Measurements from ENCODE around the gene SPOPL.
"Not testable (repeated sequence)": the region's sequence is repeated elsewhere in the genome, so short reads cannot be mapped to it uniquely, and the experiment has no call there.

SPOPL gene

DNA sequence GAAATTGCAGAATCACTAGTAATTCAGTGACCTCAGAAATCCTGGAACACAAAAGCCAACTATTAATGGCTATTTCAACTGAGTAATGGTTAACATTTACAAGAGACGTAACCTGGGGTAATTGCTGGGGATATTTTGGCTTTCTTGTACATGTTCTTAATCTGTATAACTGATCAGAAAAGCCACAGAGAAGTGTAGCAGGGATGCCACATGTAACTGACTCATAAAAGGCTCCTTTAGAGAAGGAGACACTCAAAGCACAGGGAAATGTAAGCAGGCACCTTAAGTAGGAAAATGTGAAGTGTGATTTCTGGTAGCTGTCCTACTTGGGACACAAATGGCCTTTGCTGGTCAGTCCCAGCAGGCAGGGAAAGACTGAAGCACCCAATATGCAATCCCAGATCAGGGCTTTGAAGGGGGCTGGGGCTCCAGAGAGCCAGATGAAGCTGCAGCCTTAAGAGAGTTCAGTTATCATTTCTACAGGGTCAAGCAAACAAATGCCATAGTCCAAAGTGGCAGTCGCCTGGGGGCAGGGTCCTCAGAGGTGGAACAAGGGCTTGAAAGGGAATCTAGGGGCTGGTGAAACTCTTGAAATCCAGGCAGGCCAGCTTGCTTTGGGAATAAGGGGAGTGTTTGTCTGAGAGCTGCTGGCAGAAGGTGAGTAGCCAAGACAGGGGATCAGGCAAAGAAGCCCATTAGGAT is 7.2 kb upstream of the SPOPL start:
- no peak for DNase-seq

DNA sequence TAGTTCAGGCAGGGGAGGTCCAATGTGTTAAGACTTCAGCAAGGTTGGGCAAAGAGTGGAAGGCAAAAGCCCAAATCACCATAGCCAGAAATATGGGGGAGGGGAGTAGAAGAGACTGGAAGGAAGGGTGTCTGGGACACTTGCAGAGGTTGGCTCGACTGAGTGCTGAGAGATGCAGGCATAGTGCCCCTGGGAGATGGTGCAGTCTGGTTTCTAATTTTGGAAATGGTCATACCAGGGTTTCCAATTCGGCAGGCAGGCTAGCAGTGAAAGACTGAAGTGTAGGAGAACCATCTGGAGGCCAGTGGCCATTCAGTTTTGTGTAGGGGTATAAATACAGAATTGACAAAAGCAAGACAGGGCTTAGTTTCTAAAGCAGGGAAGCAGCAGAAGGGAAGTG is 6.2 kb upstream of the SPOPL start:
- no peak for DNase-seq

DNA sequence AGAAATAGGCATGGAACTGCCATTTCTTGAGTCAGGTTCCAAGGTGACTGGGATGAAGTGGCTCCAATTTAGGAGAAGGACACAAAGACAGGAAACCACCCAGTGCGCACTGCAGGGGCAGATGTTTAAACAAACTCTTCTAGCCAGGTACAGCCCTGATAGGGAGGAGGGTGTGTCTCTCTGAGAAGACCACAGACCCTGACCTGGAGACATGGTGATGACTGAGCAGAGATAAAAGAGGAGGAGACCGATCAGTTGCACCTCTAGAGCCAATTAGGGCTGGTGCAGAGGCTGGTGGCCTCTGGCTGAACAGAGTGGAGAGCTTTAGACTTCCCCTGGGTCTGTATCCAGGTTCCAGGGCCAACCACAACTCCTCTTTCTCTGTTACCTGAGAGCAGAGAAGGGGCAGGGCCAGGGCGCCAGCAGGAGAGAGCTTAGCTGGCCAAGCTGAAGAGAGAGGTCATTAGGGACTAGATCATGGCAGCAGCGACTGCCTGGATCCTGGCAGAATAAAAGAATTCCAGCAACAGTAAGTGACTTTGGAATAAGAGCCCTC is 5.4 kb upstream of the SPOPL start:
- DNase-seq: no peak

DNA sequence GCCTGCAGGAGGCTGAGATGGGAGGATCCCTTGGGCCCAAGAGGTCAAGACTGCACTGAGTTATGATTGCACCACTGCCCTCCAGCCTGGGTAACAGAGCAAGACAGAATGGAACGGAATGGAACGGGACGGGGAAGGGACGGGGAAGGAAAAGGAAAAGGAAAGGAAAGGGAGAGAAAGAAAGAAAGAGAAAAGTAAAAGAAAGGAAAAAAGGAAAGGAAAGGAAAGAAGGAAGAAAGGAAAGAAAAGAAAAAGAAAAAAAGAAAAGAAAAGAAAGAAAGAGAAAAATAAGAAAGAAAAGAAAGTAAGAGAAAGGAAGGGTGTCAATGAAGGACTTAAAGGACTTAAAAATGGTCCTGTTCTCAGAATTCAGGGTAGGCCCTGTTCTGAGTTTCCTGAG is 4.3 kb upstream of the SPOPL start:
- DNase-seq: no peak

DNA sequence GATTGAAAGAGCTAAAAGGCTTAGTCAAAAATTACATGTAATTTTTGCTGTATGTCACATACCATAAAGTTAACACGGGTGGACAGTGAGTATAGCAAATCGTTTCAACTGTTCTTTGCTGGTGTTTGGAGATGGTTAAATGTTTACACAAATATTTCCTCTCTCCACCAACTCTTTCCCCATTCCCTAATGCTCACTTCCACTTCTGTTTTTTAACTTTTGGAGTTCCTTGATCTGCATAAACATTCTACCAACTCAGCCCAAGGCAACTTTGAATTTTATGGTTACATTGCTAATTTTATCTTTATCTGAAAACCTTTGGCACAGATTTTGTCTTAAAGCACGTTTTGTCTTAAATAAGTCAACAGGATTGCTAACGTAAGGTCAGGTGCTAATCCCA is 1.9 kb upstream of the SPOPL start:
- peak; percentile 59 for DNase-seq

DNA sequence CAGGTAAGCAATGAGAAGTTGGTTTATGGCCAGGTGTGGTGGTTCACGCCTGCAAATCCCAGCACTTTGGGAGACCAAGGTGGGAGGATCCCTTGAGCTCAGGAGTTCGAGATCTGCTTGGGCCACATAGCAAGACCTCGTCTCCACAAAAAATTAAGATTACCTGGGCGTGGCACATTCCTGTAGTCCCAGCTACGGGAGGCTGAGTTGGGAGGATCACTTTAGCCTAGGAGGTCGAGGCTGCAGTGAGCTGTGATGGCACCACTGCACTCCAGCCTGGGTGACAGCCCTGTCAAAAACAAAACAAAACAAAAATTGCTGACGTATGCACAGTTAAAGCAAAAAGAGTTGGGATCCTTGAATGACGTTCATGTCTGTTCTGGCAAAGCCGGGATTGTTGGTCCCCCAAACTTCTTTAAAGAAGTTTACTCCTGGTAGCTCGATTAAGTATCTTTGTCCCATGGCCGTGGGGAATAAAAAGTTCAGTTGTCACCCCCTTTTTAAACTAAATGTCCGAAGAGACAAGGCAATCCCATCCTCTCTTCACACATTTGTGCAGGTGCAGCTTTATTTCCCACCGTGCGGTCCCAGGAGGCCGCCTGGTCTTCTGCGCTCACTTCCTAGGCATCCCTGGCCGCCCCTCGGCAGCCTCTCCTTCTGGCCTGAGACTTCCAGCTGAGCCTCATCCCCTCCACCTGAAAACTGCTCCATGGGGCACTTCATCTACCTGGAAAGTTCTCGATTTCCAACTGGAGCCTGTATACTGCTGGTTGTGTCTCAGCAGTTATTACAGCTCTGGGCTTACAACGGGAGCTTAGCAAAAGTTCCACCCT is 762 bp upstream of the SPOPL start:
- DNase-seq: no peak

DNA sequence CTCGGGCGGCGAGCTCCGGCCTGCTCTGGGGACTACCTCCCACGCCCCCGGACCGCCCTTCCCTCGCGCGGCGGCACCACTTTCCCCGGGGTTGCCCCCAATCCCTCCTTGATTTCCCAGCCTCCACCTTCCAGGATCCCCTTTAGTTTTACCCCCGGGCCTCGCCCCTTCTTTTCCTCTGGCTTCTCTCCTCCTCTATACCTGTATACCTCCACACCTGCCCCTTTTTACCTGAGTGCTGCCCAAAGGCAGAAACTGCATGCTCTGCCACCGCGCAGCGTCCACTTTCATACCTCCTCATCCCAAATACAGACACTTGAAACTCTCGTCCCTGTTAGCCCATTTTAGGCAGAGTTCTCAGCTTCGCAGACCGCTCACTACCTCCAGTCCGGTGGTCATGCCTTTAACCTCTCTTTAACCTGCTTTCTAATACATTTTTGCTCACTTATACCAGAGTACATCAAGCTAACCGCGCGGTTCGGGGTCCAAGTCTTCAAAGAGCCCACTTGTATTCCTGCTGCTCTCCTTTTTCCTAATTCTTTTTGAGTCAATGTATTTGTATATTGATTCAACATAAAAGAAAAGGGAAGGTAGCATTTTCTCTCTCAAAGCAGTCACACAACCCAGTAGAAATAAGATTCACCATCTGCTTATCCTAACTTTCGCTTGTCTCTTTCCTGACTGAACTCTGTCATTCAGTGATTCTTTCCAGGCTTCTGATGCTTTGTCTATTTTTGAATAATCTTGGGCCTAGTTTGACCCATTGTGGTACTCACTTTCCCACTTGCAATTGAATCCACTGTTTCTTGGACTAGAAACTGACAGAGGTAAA is 901 bp downstream of the SPOPL start:
- no peak for DNase-seq

DNA sequence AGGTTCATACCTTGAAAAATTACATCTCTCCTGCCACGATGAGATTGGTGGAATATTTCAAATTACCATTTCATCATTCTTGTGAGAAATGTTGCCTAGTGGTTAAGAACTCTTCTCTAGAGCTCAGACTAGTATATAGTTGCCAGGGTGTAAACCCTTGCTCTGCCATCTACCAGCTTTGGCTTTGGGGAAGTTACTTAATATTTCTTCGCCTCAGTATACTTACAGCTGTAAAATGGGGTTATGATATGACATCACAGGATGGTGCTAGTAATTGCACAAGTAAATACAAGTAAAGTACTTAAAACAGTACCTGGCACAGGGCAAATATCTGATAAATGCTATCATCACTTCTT is 1.5 kb downstream of the SPOPL start:
- DNase-seq: peak; percentile 84

DNA sequence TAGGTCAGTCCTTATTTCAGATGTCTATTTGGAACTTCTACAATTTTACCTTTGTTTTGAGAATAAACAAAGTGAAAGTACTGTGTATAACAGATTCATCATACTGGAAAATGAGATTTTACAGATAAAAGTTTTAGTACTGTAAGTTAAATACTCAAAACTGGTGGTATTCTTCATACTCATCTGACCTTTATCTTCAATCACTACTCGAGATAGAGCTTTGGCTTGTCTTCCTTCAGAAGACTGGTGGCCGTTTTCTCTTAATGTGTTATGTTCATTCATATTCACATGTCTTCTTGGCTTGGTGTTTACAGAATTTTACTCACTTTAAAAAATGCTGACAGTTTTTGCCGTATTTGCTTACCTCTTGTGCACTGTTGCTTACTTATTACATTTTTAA is 2.1 kb downstream of the SPOPL start:
- DNase-seq: no peak

DNA sequence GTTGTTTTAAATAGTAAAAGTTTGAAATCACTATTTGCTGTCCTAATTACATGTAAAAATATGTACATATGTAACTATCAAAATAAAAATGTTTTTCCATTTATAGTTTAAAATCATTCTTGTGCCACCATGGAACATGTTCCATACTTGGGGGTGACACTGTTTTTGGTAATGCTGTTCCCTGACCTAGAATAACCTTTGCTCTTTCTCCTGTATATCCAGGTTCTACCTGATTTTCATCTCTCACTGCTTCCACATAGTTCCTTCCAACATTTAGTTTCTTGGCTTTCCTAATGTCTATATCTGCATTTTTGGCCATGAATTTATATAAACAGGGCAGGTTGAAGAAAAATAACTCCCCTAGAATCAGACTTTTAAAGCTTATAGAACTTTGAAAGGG is 2.5 kb downstream of the SPOPL start:
- DNase-seq: no peak

DNA sequence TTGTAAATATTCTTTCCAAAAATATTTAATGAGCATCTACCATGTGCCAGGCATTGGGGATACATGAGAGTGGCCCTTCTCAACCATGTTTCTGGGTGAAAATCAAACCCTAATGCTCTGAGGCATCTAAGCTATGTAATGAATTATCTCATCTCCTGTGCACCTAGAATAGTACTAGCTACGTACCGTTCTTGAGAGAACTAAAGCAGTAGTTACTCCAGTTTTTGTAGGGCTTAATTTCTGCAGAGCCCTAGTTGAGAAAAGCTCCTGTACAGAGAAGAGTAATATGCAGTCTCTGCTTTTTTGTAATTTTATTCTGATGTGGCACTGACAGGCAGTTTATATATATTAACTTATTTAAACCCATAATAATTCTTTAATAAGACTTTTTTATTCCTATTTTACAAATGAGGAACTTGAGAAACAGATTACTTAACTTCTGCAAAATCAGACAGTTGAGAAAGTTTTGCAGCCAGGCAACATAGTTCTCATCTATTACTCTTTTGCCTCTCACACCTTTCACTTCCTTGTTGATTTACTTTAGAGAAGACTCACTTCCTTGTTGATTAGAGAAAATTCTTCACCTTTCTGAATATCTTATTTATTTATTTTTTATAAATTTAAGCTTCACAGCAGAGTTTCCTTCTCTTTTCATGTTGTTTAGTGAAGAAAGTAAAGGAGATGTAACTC is 3.1 kb downstream of the SPOPL start:
- peak; percentile 92 for DNase-seq

DNA sequence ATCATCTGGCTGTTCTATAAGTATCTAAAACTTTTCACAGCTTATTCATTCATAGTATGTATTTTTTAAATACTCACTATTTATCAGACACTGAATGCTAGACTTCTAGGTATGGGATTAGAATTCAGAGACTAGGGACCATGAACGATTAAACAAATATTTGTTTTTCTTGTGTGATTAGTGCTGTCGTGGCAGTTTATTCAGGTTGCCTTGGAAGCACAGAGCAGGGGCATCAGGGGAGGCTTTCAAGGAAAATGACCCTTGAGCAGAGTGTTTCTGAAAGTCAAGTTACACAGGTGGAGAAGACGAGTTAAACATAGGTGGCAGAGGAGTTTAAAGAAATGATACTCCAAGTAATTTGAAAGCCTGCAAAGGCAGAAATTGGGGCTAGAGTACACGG is 5.7 kb downstream of the SPOPL start:
- no peak for DNase-seq

DNA sequence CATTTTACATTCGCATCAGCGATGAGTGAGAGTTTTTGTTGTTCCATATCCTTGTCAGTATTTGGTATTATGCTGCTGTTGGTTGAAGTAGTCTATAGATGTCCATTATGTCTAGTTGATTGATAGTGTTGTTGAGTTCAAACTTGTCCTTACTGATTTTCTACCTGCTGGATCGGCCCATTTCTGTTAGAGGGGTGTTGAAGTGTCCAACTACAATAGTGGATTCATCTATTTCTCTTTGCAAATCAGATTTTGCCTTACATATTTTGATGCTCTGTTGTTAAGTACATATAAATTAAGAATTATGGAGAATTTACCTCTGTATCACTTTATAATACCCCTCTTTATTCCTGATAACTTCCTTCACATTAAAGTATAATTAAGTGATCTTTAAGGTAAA is 8.7 kb downstream of the SPOPL start:
- DNase-seq: no peak

DNA sequence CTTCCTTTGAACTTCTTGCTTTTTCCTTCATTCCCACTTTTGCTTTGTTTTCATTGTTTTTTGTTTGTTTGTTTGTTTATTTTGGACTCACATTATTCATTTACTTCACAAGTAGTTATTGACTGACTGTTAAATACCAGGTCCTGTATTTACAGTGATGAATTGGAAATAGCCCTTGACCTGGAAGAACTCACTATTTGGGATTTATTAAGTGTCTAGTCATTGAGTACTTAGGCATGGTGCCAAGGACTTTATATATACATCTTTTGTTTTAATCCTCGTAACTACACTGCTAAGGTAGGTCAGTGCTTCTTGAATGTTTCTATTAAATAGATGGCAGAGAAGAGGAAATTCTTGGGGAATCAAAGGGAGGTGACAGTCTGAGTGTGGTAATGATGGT is 11.1 kb downstream of the SPOPL start:
- DNase-seq: no peak

DNA sequence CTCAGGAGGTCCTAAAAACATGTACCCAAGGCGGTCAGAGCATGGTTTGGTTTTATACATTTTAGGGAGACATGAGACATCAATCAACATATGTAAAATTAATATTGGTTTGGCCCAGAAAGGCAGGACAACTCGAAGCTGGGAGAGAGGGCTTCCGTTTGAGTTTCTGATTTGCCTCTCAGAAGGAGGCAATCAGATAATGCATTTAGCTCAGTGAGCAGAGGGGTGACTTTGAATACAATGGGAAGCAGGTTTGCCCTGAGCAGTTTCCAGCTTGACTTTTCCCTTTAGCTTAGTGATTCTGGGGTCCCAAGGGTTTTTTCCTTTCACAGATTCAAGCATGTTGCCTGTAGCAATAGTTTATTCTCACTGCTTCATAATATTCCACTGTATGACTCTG is 12.6 kb downstream of the SPOPL start:
- DNase-seq: no peak

DNA sequence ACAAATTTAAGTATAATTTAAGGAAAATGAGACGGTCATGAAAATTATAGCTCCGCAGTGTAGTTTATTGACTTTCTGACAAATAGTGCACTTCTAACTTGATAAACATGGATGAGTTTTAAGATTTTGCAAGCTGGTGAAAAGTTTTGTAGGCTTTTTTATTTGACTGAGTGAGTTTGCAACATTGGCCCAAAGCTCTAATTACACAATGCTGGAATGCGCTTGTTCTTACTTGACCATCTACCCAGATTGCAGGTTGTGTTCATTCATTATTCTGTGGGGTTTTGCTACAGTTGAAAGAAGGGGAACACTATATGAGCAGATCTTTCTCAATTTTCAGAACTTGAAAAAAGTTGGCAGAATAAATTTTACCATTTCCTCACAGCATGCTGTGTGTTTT is 13.5 kb downstream of the SPOPL start:
- DNase-seq: peak; percentile 77

DNA sequence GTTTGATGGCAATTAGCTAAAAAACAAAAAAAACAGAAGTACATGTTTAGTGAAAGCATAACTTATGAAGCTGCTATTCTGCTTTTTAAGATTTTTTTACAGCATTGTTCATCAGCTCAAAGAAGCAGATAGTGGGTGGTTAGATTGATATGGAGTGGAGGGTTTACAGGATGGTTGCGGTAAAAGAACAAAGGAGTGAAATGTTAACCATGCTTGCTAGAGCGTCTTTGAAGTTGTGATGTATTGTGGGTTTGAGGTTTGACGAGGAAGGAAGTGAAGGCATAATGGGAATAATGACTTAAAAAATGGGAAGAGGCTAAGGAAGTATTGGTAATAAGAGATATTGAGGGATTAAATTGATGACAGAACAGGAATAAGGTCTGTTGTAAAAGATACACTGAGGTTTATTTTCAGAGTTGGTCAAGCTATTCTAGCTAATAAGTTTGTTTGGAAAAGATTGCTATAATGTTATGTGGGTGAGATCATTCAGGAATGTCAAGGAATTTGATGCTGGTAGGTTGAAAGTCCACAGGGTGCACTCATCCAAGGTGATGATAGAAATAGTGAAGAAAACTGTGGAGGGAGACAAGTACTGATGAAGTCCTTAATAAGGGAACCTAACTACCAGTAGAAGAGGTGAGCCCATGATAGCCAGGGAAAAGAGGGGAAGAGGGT is 14.6 kb downstream of the SPOPL start:
- DNase-seq: peak; percentile 26

DNA sequence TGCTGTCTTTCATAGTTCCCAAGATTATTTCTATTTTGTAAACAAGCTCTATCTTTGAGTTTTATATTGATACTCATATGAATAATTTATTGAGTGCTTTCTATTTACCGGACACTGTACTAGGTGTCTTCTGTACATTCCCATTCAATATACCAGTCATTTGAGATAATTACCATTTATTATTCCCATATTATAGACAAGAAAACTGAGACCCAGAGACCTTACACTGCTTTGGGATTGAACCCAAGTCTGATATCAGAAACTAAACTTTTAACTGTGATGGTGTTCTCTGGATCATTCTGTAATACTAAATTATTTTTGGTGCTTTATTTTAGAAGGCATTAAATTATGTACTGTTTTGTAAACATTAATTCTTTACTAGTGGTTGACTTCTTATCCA is 17.3 kb downstream of the SPOPL start:
- no peak for DNase-seq

DNA sequence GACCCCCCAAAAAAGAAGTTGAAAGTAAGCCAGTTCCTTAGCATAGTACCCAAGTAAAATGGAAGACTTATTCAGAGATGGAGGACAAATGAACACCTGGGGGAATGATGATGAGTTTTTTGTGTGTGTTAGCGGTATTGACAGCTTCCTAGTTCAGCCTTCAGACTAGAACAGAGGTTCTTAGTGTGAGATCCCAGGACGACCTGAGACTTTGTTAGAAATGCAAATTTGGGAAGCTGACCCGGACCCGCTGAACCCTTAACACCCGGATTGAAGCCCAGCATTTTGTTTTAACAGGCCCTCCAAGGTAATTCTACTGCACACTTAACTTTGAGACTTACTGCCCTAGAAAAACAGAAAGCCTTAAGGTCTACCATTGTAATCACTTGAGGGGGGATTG is 20.3 kb downstream of the SPOPL start:
- DNase-seq: no peak

DNA sequence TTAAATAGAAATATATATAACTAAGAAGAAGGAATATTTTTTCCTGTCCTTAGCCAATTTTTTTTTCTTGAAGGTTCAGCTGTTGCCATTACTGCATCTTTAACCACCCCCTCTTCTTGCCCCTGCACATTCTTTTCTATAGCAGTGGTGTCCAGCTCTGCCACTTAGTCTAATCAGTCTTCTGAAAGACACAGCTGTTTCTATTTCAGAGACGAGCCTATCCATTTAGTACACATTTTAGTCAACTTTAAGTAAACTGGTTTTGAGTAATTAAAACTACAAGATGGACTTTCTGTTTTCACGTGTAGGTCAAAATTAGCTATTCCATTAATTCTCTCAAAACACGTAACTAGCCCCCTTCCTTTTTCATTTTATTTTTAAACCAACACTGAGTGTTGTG is 21.0 kb downstream of the SPOPL start:
- DNase-seq: no peak

DNA sequence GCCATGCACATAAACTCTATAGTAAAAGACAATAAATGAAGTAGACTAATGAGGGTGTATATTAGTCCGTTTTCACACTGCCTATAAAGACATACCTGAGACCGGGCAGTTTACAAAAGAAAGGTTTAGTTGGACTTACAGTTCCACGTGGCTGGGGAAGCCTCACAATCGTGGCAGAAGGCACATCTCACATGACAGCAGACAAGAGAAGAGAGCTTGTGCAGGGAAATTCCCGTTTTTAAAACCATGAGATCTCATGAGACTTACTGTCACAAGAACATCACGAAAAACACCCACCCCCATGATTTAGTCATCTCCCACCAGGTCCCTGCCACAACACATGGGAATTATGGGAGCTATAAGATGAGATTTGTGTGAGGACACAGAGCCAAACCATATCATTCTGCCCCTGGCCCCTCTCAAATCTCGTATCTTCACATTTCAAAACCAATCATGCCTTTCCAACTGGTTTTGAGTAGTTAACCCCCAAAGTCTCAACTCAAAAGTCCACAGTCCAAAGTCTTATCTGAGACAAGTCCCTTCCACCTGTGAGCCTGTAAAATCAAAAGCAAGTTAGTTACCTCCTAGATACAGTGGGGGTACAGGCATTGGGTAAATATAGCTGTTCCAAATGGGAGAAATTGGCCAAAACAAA is 21.6 kb downstream of the SPOPL start:
- not testable (repeated sequence) for DNase-seq

DNA sequence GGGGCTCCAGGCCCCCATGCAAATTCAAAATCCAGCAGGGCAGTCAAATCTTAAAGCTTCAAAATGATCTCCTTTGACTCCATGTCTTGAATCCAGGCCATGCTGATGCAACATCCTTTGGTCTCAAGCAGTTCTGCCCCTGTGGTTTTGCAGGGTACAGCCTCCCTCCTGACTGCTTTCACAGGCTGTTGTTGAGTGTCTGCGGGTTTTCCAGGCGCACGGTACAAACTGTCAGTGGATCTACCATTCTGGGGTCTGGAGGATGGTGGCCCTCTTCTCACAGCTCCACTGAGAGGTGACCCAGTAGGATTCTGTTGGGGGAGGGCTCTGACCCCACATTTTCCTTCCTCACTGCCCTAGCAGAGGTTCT is 22.1 kb downstream of the SPOPL start:
- peak; percentile 87 for DNase-seq
